PC-9 (cell line): ENCODE measurements around the gene DLG2.
"Not testable (repeated sequence)": the region's sequence is repeated elsewhere in the genome, so short reads cannot be mapped to it uniquely, and the experiment has no call there.

Experiments
- EZH2 ChIP-seq: fragments of 200-600 bp; sonication (generic); IDR thresholded peaks from 2 replicates; pipeline ENCODE4 v1.8.0; 2017; ENCODE audit warnings: antibody characterized with exemption, low read depth
- TF ChIP-seq, protein P1 (sequence below): fragments of 200-600 bp; sonication (generic); conservative IDR thresholded peaks from 2 replicates; pipeline ENCODE4 v1.6.1; 2017; ENCODE audit warnings: mixed run types, antibody characterized with exemption, mild to moderate bottlenecking, moderate library complexity

DNA sequence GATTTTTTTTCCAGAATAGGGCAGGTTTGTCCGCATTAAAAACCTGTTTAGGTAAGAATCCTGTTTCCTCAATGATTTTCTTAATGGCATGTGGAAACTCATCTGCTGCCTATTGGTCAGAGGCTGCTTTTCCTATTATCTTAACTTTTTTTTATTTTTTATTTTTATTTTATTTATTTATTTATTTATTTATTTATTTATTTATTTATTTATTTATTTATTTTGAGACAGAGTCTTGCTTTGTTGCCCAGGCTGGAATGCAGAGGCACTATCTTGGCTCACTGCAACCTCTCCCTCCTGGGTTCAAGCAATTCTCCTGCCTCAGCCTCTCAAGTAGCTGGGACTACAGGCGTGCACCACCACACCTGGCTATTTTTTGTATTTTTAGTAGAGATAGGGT is 389.1 kb downstream of the DLG2 start:
- TF ChIP-seq, protein P1, sequence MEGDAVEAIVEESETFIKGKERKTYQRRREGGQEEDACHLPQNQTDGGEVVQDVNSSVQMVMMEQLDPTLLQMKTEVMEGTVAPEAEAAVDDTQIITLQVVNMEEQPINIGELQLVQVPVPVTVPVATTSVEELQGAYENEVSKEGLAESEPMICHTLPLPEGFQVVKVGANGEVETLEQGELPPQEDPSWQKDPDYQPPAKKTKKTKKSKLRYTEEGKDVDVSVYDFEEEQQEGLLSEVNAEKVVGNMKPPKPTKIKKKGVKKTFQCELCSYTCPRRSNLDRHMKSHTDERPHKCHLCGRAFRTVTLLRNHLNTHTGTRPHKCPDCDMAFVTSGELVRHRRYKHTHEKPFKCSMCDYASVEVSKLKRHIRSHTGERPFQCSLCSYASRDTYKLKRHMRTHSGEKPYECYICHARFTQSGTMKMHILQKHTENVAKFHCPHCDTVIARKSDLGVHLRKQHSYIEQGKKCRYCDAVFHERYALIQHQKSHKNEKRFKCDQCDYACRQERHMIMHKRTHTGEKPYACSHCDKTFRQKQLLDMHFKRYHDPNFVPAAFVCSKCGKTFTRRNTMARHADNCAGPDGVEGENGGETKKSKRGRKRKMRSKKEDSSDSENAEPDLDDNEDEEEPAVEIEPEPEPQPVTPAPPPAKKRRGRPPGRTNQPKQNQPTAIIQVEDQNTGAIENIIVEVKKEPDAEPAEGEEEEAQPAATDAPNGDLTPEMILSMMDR = not testable (repeated sequence)
- not testable (repeated sequence) for TF ChIP-seq EZH2
